Measurements from ENCODE around the gene NIM1K.

GRCh38 chr5:43148417-43148816, 43.6 kb upstream of the NIM1K start:
- no peak for TF ChIP-seq CTCF (IDR thresholded peaks at IDR 0.05)
- no peak for TF ChIP-seq SIN3A (IDR thresholded peaks at IDR 0.05; ENCODE audit: borderline replicate concordance, insufficient read depth, low read depth, low read length)
- no peak for TF ChIP-seq REST (IDR thresholded peaks at IDR 0.05; ENCODE audit: insufficient read depth in 1 of 2, low read depth in 2 of 2, low read length in 1 of 2)
- no peak for TF ChIP-seq POLR2AphosphoS5 (IDR thresholded peaks at IDR 0.05; ENCODE audit: low read depth, low read length)

Measured in Panc1 (cell line).